ENCODE results near the gene SLC16A12. TPM values are rescaled to one million over a fixed set of nuclear protein-coding genes. Genes with fewer than 3 reads are reported as not detected.

The SLC16A12 gene
- total and polyA plus RNA-seq, 4 donors, result 0.03 to 10.7 (median 0.94) TPM

- no peak for TF ChIP-seq REST (IDR thresholded peaks at IDR 0.05)
- TF ChIP-seq RAD21 (IDR thresholded peaks at IDR 0.05), result no peak
- no peak for TF ChIP-seq TAF1 (conservative IDR thresholded peaks at IDR 0.05)
- TF ChIP-seq RXRA (IDR thresholded peaks at IDR 0.05), result no peak
These were observed 31.6 kb upstream of the SLC16A12 start (continued) for GRCh38 chr10:89566992-89567391.

GRCh38 chr10:89566095-89566950, 30.9 kb upstream of the SLC16A12 start:
- no peak for TF ChIP-seq RXRA (IDR thresholded peaks at IDR 0.05)
- no peak for TF ChIP-seq ATF3 (IDR thresholded peaks at IDR 0.05)
- no peak for TF ChIP-seq HNF4A (conservative IDR thresholded peaks at IDR 0.05)
- TF ChIP-seq TAF1 (conservative IDR thresholded peaks at IDR 0.05), result no peak
- TF ChIP-seq GABPA (IDR thresholded peaks at IDR 0.05 in 1 of 2, conservative IDR thresholded peaks at IDR 0.05 in 1 of 2), result no peak
- TF ChIP-seq HNF4G (IDR thresholded peaks at IDR 0.05), result no peak
- TF ChIP-seq FOXA1 (IDR thresholded peaks at IDR 0.05), result no peak
- no peak for TF ChIP-seq RAD21 (IDR thresholded peaks at IDR 0.05)
- no peak for TF ChIP-seq EGR1 (IDR thresholded peaks at IDR 0.05; ENCODE audit: low read depth in 2 of 2)
- no peak for TF ChIP-seq YY1 (IDR thresholded peaks at IDR 0.05)
- Histone ChIP-seq H3K27ac (ENCODE audit: low read depth in 1 of 2, low read length in 2 of 2) (no peak overlapping the region), H3K27me3 (ENCODE audit: control insufficient read depth in 4 of 4, insufficient read depth in 4 of 4, low read length in 3 of 4) (no peaks in the 10 kb centered on the region), H3K36me3 (ENCODE audit: control insufficient read depth in 4 of 4, insufficient read depth in 3 of 4, low read depth in 1 of 4, low read length in 3 of 4) (no peaks in the 10 kb centered on the region), H3K9ac (ENCODE audit: low read depth in 1 of 2, low read length in 2 of 2) (no peak overlapping the region), H3K4me3 (ENCODE audit: low read depth in 1 of 3, low read length in 3 of 3) (no peak overlapping the region), H3K4me1 (ENCODE audit: control insufficient read depth in 4 of 4, insufficient read depth in 4 of 4, low read length in 3 of 4) (peaks cover 1 to 15% (median 12%) of the 10 kb centered on the region in 4 donors), H3K9me3 (ENCODE audit: control insufficient read depth in 4 of 4, low read length in 3 of 4) (no peaks in the 10 kb centered on the region)
- no peak for DNase-seq (ENCODE audit: low spot score)
- 73% methylated on average over 10 of the region's 10 CpGs for WGBS

GRCh38 chr10:89565180-89565579, 29.8 kb upstream of the SLC16A12 start:
- peaks cover 1 to 16% (median 12%) of the 10 kb centered on the region in 4 donors for H3K4me1 ChIP-seq (ENCODE audit: control insufficient read depth in 4 of 4, insufficient read depth in 4 of 4, low read length in 3 of 4)

More at GRCh38 chr10:89565180-89565579, 29.8 kb upstream of the SLC16A12 start:
- Histone ChIP-seq H3K9me3 (ENCODE audit: control insufficient read depth in 4 of 4, low read length in 3 of 4) (no peaks in the 10 kb centered on the region), H3K27ac (ENCODE audit: low read depth in 1 of 2, low read length in 2 of 2) (no peak overlapping the region), H3K36me3 (ENCODE audit: control insufficient read depth in 4 of 4, insufficient read depth in 3 of 4, low read depth in 1 of 4, low read length in 3 of 4) (no peaks in the 10 kb centered on the region), H3K27me3 (ENCODE audit: control insufficient read depth in 4 of 4, insufficient read depth in 4 of 4, low read length in 3 of 4) (no peaks in the 10 kb centered on the region), H3K9ac (ENCODE audit: low read depth in 1 of 2, low read length in 2 of 2) (no peak overlapping the region), H3K4me3 (ENCODE audit: low read depth in 1 of 3, low read length in 3 of 3) (no peak overlapping the region)
- no peak for DNase-seq (ENCODE audit: low spot score)
- TF ChIP-seq GABPA (IDR thresholded peaks at IDR 0.05 in 1 of 2, conservative IDR thresholded peaks at IDR 0.05 in 1 of 2) (no peak), ZBTB33 (IDR thresholded peaks at IDR 0.05) (no peak), HNF4G (IDR thresholded peaks at IDR 0.05) (no peak), REST (IDR thresholded peaks at IDR 0.05) (no peak), TAF1 (conservative IDR thresholded peaks at IDR 0.05) (no peak), NR2F2 (IDR thresholded peaks at IDR 0.05) (no peak), FOXA2 (IDR thresholded peaks at IDR 0.05) (no peak), SP1 (IDR thresholded peaks at IDR 0.05) (no peak), RXRA (IDR thresholded peaks at IDR 0.05) (no peak)
- WGBS, result 76% methylated on average over 1 of the region's 1 CpG

All from liver (tissue), 9 donors.